CD4-positive, alpha-beta memory T cell (primary cell): ENCODE results near the gene PTPN2. TPM values are rescaled to one million over a fixed set of nuclear protein-coding genes. Genes with fewer than 3 reads are reported as not detected.

Source experiments
- CTCF ChIA-PET: fragments of 350-600 bp; sonication (Branson Sonifier 250); formaldehyde crosslinking; loops from one replicate; lab custom pipeline; 2021; ENCODE audit warnings: inconsistent platforms; ENCODE audit not compliant: partially characterized antibody; lab: Charles Lee
- POLR2A ChIA-PET: fragments of 350-600 bp; sonication (Branson Sonifier 250); formaldehyde crosslinking; loops from one replicate; lab custom pipeline; 2021; ENCODE audit not compliant: partially characterized antibody; lab: Charles Lee
- DNase-seq, 5 donors: peaks; one replicate each; pipeline versions ENCODE4 v3.0.0 to v3.0.0-alpha.2; 2020 to 2022; ENCODE audit warnings: mixed read lengths in 1 of 5
- H3K27ac ChIP-seq: one replicate; pipeline ENCODE4 v1.7.0; 2013; ENCODE audit warnings: low read depth, low read length
- H3K27me3 ChIP-seq: 2 replicates; pipeline ENCODE4 v1.7.0; 2013; ENCODE audit warnings: mild to moderate bottlenecking, low read length, moderate library complexity; ENCODE audit not compliant: insufficient read depth
- H3K36me3 ChIP-seq: 2 replicates; pipeline ENCODE4 v1.7.0; 2013; ENCODE audit warnings: mild to moderate bottlenecking, low read length, moderate library complexity; ENCODE audit not compliant: insufficient read depth
- H3K4me1 ChIP-seq: 2 replicates; pipeline ENCODE4 v1.7.0; 2013; ENCODE audit warnings: mild to moderate bottlenecking, low read length, moderate library complexity; ENCODE audit not compliant: insufficient read depth
- H3K4me3 ChIP-seq, 2 donors: one replicate each; pipeline ENCODE4 v1.7.0; 2013; ENCODE audit warnings: low read length in 2 of 2, mild to moderate bottlenecking in 1 of 2
- H3K9me3 ChIP-seq, 2 donors: one replicate each; pipeline ENCODE4 v1.7.0; 2013; ENCODE audit warnings: low read length in 2 of 2, control low read depth in 1 of 2; ENCODE audit not compliant: control insufficient read depth in 1 of 2
- H3K27ac Mint-ChIP-seq, 7 donors: one replicate each; pipeline ENCODE4 v1.8.0; 2020 to 2021; ENCODE audit warnings: mixed read lengths in 7 of 7, mild to moderate bottlenecking in 6 of 7, inconsistent platforms in 3 of 7, moderate library complexity in 3 of 7
- H3K27me3 Mint-ChIP-seq, 2 donors: one replicate each; pipeline ENCODE4 v1.8.0; 2020 to 2021; ENCODE audit warnings: mixed read lengths in 2 of 2
- H3K36me3 Mint-ChIP-seq, 2 donors: one replicate each; pipeline ENCODE4 v1.8.0; 2020 to 2021; ENCODE audit warnings: mixed read lengths in 2 of 2, inconsistent platforms in 1 of 2, mild to moderate bottlenecking in 1 of 2
- H3K4me1 Mint-ChIP-seq, 4 donors: one replicate each; pipeline ENCODE4 v1.8.0; 2020 to 2021; ENCODE audit warnings: mixed read lengths in 4 of 4, mild to moderate bottlenecking in 1 of 4
- H3K4me3 Mint-ChIP-seq, 8 donors: one replicate each; pipeline ENCODE4 v1.8.0; 2020 to 2021; ENCODE audit warnings: mixed read lengths in 8 of 8, mild to moderate bottlenecking in 7 of 8, moderate library complexity in 6 of 8, inconsistent platforms in 3 of 8
- H3K9me3 Mint-ChIP-seq, 8 donors: one replicate each; pipeline ENCODE4 v1.8.0; 2020 to 2021; ENCODE audit warnings: mixed read lengths in 8 of 8, mild to moderate bottlenecking in 5 of 8, inconsistent platforms in 3 of 8, moderate library complexity in 1 of 8
- intact Hi-C: fragments of 100-400 bp; cut with micrococcal nuclease; formaldehyde crosslinking; loops from one replicate; pipeline ENCODE4 v1.15.1; 2023
- polyA plus RNA-seq, 2 donors: library from polyadenylated mRNA; unstranded; fragments of 300-500 nt; fragmentation: Illumina TruSeq; gene quantifications; one replicate each; pipeline ENCODE4 v1.2.3, GENCODE V29; 2021
- total RNA-seq, 2 experiments: library from RNA; stranded (reverse); gene quantifications; one replicate each; pipeline ENCODE4 v1.2.3, GENCODE V29; 2021

PTPN2 gene
- total and polyA plus RNA-seq, 4 experiments from 2014 or later = 65.5 to 98.2 (median 74.6) TPM

GRCh38 chr18:12839057-12839525 is 44.9 kb downstream of the PTPN2 start:
- H3K9me3 ChIP-seq = no peaks in the 10 kb centered on the region
- ChIA-PET POLR2A (interaction anchor here (1.0 to 2.3 kb wide), 6 partner anchors 42 to 64 kb away, joined by 3 to 22 read pairs (median 6); partner anchors contain the start of gene PTPN2), CTCF (interaction anchor here (0.5 to 1.0 kb wide), 5 partner anchors 21 to 927 kb away, joined by 3 read pairs; partner anchors contain the start of gene PTPN2)
- Mint-ChIP-seq H3K4me3 (peak overlapping the region; percentile 56 to 89 (median 82)), H3K27ac (peak overlapping the region; percentile 78 to 96 (median 90)), H3K4me1 (peaks cover 44 to 69% (median 58%) of the 10 kb centered on the region in 4 donors), H3K9me3 (no peaks in the 10 kb centered on the region), H3K27me3 (no peaks in the 10 kb centered on the region), H3K36me3 (peaks cover 8 to 27% of the 10 kb centered on the region in 2 donors)
- peaks cover 66% of the 10 kb centered on the region for H3K4me1 ChIP-seq
- H3K36me3 ChIP-seq = no peaks in the 10 kb centered on the region
- peak overlapping the region in 1 of 2 donors; percentile 43 for H3K4me3 ChIP-seq
- H3K27ac ChIP-seq = peak overlapping the region; percentile 48
- peak in 2 of 5 donors; percentile 49 to 50 for DNase-seq
- intact Hi-C loops = loop anchor here (2.0 to 5.0 kb wide), 2 partner anchors 37 to 44 kb away; no protein-coding TSS in a partner anchor
- H3K27me3 ChIP-seq = no peaks in the 10 kb centered on the region

- peak overlapping the region; percentile 36 to 83 (median 78) for H3K4me3 Mint-ChIP-seq
- peaks cover 5% of the 10 kb centered on the region for H3K36me3 ChIP-seq
- H3K27me3 ChIP-seq = no peaks in the 10 kb centered on the region
- H3K4me1 Mint-ChIP-seq = peaks cover 43 to 66% (median 55%) of the 10 kb centered on the region in 4 donors
- H3K27ac ChIP-seq = peak overlapping the region; percentile 51
- DNase-seq = peak in 1 of 5 donors; percentile 7
- ChIA-PET CTCF (no interaction called here), POLR2A (interaction anchor here (1.0 to 1.4 kb wide), 5 partner anchors 18 to 136 kb away, joined by 3 to 7 read pairs (median 3); partner anchors contain the start of gene PTPN2)
- H3K36me3 Mint-ChIP-seq = peaks cover 14 to 30% of the 10 kb centered on the region in 2 donors
- intact Hi-C loops = loop anchor here (2.0 to 5.0 kb wide), 2 partner anchors 36 to 45 kb away; no protein-coding TSS in a partner anchor
- no peak overlapping the region for H3K4me3 ChIP-seq
- no peaks in the 10 kb centered on the region for H3K9me3 ChIP-seq
- no peaks in the 10 kb centered on the region for H3K27me3 Mint-ChIP-seq
- H3K4me1 ChIP-seq = peaks cover 57% of the 10 kb centered on the region
- H3K27ac Mint-ChIP-seq = peak overlapping the region; percentile 81 to 94 (median 87)
- no peaks in the 10 kb centered on the region for H3K9me3 Mint-ChIP-seq
Observed at GRCh38 chr18:12838178-12838634, 45.8 kb downstream of the PTPN2 start.

GRCh38 chr18:12837747-12838146 is 46.3 kb downstream of the PTPN2 start:
- DNase-seq = no peak
- POLR2A ChIA-PET = interaction anchor here (1.1 to 1.4 kb wide), 4 partner anchors 18 to 136 kb away, joined by 3 to 7 read pairs (median 4); partner anchors contain the start of gene PTPN2
- Histone ChIP-seq H3K4me1 (peaks cover 52% of the 10 kb centered on the region), H3K27ac (no peak overlapping the region), H3K9me3 (no peaks in the 10 kb centered on the region), H3K4me3 (no peak overlapping the region), H3K36me3 (peaks cover 5% of the 10 kb centered on the region), H3K27me3 (no peaks in the 10 kb centered on the region)
- Mint-ChIP-seq H3K27me3 (no peaks in the 10 kb centered on the region), H3K36me3 (peaks cover 16 to 34% of the 10 kb centered on the region in 2 donors), H3K4me3 (peak overlapping the region in 7 of 8 donors; percentile 11 to 83 (median 76)), H3K27ac (peak overlapping the region; percentile 81 to 94 (median 87)), H3K4me1 (peaks cover 43 to 63% (median 53%) of the 10 kb centered on the region in 4 donors), H3K9me3 (no peaks in the 10 kb centered on the region)
- CTCF ChIA-PET = no interaction called here
- intact Hi-C loops = loop anchor here (2.0 to 5.0 kb wide), 2 partner anchors 35 to 45 kb away; no protein-coding TSS in a partner anchor

GRCh38 chr18:12836551-12836950 is 47.5 kb downstream of the PTPN2 start:
- no peak overlapping the region for H3K4me3 Mint-ChIP-seq
- no peak for DNase-seq
- H3K27ac Mint-ChIP-seq = peak overlapping the region in 2 of 7 donors; percentile 36 to 65
- peaks cover 5% of the 10 kb centered on the region for H3K36me3 ChIP-seq
- no peak overlapping the region for H3K27ac ChIP-seq
- CTCF ChIA-PET = no interaction called here
- H3K27me3 ChIP-seq = no peaks in the 10 kb centered on the region
- H3K36me3 Mint-ChIP-seq = peaks cover 20 to 31% of the 10 kb centered on the region in 2 donors
- intact Hi-C loops = loop anchor here (5.0 kb wide), 1 partner anchor 34 kb away; no protein-coding TSS in a partner anchor
- POLR2A ChIA-PET = interaction anchor here (0.8 to 1.2 kb wide), 2 partner anchors 47 to 60 kb away, joined by 3 read pairs; no protein-coding TSS in a partner anchor
- H3K9me3 ChIP-seq = no peaks in the 10 kb centered on the region
- H3K27me3 Mint-ChIP-seq = no peaks in the 10 kb centered on the region
- no peak overlapping the region for H3K4me3 ChIP-seq
- H3K4me1 Mint-ChIP-seq = peaks cover 40 to 55% (median 46%) of the 10 kb centered on the region in 4 donors
- peaks cover 45% of the 10 kb centered on the region for H3K4me1 ChIP-seq
- no peaks in the 10 kb centered on the region for H3K9me3 Mint-ChIP-seq

- no peaks in the 10 kb centered on the region for H3K27me3 Mint-ChIP-seq
- Histone ChIP-seq H3K4me1 (no peaks in the 10 kb centered on the region), H3K27ac (no peak overlapping the region), H3K27me3 (no peaks in the 10 kb centered on the region), H3K4me3 (no peak overlapping the region), H3K9me3 (no peaks in the 10 kb centered on the region), H3K36me3 (peaks cover 10% of the 10 kb centered on the region)
- no peak for DNase-seq
- peaks cover 0 to 13% (median 9%) of the 10 kb centered on the region in 4 donors for H3K4me1 Mint-ChIP-seq
- peaks cover 0 to 8% (median 5%) of the 10 kb centered on the region in 8 donors for H3K9me3 Mint-ChIP-seq
- no peak overlapping the region for H3K27ac Mint-ChIP-seq
- H3K36me3 Mint-ChIP-seq = peaks cover 55 to 63% of the 10 kb centered on the region in 2 donors
- intact Hi-C loops = no loop called here
- ChIA-PET CTCF (no interaction called here), POLR2A (no interaction called here)
- H3K4me3 Mint-ChIP-seq = no peak overlapping the region
Observed at GRCh38 chr18:12828116-12829051, 55.7 kb downstream of the PTPN2 start.

- POLR2A ChIA-PET = no interaction called here
- no peak for DNase-seq
- H3K4me3 Mint-ChIP-seq = no peak overlapping the region
- Histone ChIP-seq H3K4me3 (no peak overlapping the region), H3K27me3 (no peaks in the 10 kb centered on the region), H3K27ac (no peak overlapping the region), H3K4me1 (no peaks in the 10 kb centered on the region), H3K36me3 (peaks cover 8% of the 10 kb centered on the region), H3K9me3 (no peaks in the 10 kb centered on the region)
- H3K9me3 Mint-ChIP-seq = peaks cover 0 to 8% (median 5%) of the 10 kb centered on the region in 8 donors
- H3K27me3 Mint-ChIP-seq = no peaks in the 10 kb centered on the region
- intact Hi-C loops = no loop called here
- H3K4me1 Mint-ChIP-seq = peaks cover 0 to 11% (median 7%) of the 10 kb centered on the region in 4 donors
- peaks cover 56 to 59% of the 10 kb centered on the region in 2 donors for H3K36me3 Mint-ChIP-seq
- H3K27ac Mint-ChIP-seq = no peak overlapping the region
- CTCF ChIA-PET = no interaction called here
Observed at GRCh38 chr18:12827588-12827987, 56.4 kb downstream of the PTPN2 start.
